HL-60 (cell line): Measurements from ENCODE around the gene PAX5.
"Not testable (repeated sequence)": the region's sequence is repeated elsewhere in the genome, so short reads cannot be mapped to it uniquely, and the experiment has no call there.

Source experiments
- DNase-seq, 2 experiments: peaks; one replicate each; pipeline ENCODE4 v3.0.0-alpha.2; 2010 to 2020; ENCODE audit warnings: low read depth in 1 of 2, low spot score in 1 of 2
- H3K27ac ChIP-seq: fragments of 250-450 bp; sonication (Bioruptor Pico); replicated peaks from 2 replicates; pipeline ENCODE4 v1.5.1; 2020; ENCODE audit warnings: mild to moderate bottlenecking, moderate library complexity
- H3K27me3 ChIP-seq: fragments of 250-450 bp; sonication (Bioruptor Pico); 2 replicates; pipeline ENCODE4 v1.5.1; 2021; ENCODE audit warnings: mild to moderate bottlenecking, moderate library complexity; ENCODE audit not compliant: insufficient read depth, poor library complexity, severe bottlenecking
- H3K4me3 ChIP-seq: replicated peaks from 2 replicates; pipeline ENCODE4 v1.5.1; 2011; ENCODE audit warnings: mild to moderate bottlenecking, control low read depth, low read length; ENCODE audit not compliant: insufficient read depth
- CTCF ChIP-seq: IDR thresholded peaks from one replicate; pipeline ENCODE4 v1.5.1; 2011; ENCODE audit warnings: low read length, control low read depth, inconsistent platforms; ENCODE audit not compliant: insufficient read depth
- GABPA ChIP-seq: IDR thresholded peaks from 2 replicates; pipeline ENCODE4 v1.6.1; 2012; ENCODE audit warnings: low read depth
- POLR2AphosphoS5 ChIP-seq: IDR thresholded peaks from 2 replicates; pipeline ENCODE4 v1.6.1; 2012; ENCODE audit warnings: low read depth
- REST ChIP-seq: IDR thresholded peaks from 2 replicates; pipeline ENCODE4 v1.6.1; 2012; ENCODE audit warnings: low read depth; ENCODE audit not compliant: insufficient replicate concordance
- SPI1 ChIP-seq: IDR thresholded peaks from 2 replicates; pipeline ENCODE4 v1.6.1; 2012; ENCODE audit warnings: low read depth, mild to moderate bottlenecking, borderline replicate concordance

Gene PAX5

GRCh38 chr9:36870960-36871359, 163.1 kb downstream of the PAX5 start:
- TF ChIP-seq GABPA (no peak), SPI1 (no peak), REST (no peak), CTCF (no peak), POLR2AphosphoS5 (no peak)
- no peak for DNase-seq
- Histone ChIP-seq H3K27me3 (no peaks in the 10 kb centered on the region), H3K27ac (no peak overlapping the region), H3K4me3 (no peak overlapping the region)

GRCh38 chr9:36869605-36870004, 164.5 kb downstream of the PAX5 start:
- DNase-seq, H3K4me3 ChIP-seq, H3K27me3 ChIP-seq, H3K27ac ChIP-seq: not testable (repeated sequence)

- TF ChIP-seq POLR2AphosphoS5 (no peak), REST (no peak), SPI1 (no peak), CTCF (no peak), GABPA (no peak)
- DNase-seq: no peak
- no peak overlapping the region for H3K27ac ChIP-seq
- no peaks in the 10 kb centered on the region for H3K27me3 ChIP-seq
- no peak overlapping the region for H3K4me3 ChIP-seq
Observed at GRCh38 chr9:36868586-36869282, 165.3 kb downstream of the PAX5 start.

GRCh38 chr9:36867672-36868471, 166.2 kb downstream of the PAX5 start:
- H3K27ac ChIP-seq: no peak overlapping the region
- no peak for DNase-seq
- no peak overlapping the region for H3K4me3 ChIP-seq
- no peak for TF ChIP-seq REST
- no peak for TF ChIP-seq GABPA
- TF ChIP-seq SPI1: no peak
- TF ChIP-seq CTCF: no peak
- TF ChIP-seq POLR2AphosphoS5: no peak
- no peaks in the 10 kb centered on the region for H3K27me3 ChIP-seq
